HG02943 (cell line): Measurements from ENCODE around the gene DUS2.
"Not testable (repeated sequence)": the region's sequence is repeated elsewhere in the genome, so short reads cannot be mapped to it uniquely, and the experiment has no call there.

Source experiments
- ATAC-seq: cut with Tn5 transposase; IDR thresholded peaks from one replicate; pipeline ENCODE4 v1.9.1; 2021; ENCODE audit warnings: mild to moderate bottlenecking, low read depth, moderate library complexity; ENCODE audit not compliant: unreplicated experiment

The DUS2 gene

DNA sequence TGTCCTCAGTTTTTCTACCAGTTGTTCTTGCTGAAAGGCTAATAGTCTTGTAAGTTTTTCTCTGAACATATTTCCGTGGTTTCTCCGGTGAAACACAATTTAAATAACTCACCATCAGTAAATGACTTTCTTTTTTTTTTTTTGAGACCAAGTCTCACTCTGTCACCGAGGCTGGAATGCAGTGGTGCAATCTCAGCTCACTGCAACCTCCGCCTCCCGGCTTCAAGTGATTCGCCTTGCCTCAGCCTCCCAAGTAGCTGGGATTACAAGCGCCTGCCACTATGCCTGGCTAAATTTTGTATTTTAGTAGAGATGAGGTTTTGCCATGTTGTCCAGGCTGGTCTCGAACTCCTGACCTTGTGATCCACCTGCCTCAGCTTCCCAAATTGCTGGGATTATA, 91.9 kb downstream of the DUS2 start:
- ATAC-seq, result not testable (repeated sequence)

DNA sequence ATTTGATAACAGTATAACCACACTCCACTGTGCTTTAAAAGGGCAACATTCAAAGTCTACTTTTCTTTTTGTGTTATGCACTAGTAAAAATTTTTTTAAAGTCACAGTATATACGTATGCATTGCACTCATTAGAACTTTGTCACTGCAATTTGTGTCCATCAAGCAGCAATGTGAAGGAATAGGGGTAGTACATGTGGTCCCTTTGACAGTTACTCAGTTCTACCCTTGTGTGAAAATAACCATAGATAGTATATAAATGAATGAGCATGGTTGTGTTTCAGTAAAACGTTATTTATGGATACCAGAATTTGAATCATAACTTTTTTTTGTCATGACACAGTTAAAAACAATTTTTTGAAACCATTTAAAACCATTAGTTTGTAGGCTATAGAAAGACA, 92.8 kb downstream of the DUS2 start:
- no peak for ATAC-seq

DNA sequence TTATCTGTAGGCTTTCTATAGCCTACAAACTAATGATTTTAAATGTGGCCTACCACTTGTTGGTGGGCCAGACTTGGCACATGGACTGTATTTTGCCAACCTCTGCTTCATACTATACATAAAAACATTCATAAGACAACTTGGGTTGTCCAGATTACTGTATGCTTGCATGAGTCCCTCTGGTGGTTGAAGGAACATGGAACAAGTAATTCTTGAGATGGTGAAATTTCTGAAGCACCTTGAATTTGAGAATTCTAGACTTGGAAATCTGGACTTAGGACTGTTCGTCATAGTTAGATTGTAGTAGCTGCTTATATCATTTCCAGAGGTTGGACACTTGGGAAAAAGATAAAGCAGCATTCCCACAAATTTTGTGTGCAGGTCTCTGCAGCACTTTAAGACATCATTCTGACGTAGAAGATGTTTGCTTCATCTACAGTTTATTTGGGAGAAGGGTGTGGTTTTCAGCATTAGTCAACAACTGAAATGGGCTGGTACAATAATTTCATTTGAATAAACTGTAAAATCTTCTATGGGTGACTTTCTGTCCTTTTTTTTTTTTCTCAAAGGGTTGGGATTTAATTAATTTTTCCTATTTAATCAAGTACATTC, 93.3 kb downstream of the DUS2 start:
- no peak for ATAC-seq

DNA sequence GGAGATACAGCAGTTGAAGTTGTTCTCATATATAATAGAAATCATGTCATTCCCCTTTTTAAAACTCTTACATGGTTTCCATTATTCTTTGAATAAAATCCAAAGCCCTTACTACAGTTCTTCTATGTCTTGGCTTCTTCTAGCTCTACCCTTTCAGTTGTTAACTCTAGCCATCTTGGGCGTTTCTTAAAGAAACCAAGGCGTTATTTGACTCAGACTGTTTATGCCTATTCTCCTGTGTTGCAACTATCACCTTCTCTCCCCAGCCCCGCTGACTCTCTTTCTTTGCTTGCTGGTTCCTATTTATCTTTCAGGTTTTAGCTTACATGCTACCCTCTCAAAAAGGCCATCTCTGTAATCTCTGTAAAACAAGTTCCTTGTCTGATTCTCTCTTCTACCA, 94.8 kb downstream of the DUS2 start:
- no peak for ATAC-seq

DNA sequence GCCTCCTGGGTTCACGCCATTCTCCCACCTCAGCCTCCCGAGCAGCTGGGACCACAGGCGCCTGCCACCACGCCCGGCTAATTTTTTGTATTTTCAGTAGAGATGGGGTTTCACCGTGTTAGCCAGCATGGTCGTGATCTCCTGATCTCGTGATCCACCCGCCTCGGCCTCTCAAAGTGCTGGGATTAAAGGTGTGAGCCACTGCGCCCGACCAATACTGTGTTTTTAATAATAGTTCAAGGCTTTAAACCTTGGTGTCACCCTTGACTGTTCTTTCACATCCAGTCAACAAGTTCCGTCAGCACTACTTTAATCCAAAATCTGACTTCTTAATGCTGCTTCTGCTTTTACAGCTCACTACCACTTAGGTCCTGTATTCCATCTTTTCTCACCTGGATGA, 95.9 kb downstream of the DUS2 start:
- not testable (repeated sequence) for ATAC-seq

DNA sequence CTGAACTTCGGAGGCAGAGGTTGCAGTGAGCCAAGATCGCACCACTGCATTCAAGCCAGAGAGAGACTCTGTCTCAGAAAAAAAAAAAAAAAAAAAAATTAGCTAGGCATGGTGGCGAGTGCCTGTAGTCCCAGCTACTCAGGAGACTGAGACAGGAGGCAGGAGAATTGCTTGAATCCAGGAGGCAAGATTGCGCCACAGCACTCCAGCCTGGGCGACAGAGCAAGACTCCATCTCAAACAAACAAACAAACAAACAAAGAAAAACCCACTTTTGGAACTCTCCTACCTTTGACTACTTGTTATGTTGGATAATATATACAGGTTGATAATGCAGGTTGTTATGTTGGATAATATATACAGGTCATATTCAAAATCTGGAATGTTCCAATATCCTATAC, 97.4 kb downstream of the DUS2 start:
- not testable (repeated sequence) for ATAC-seq

DNA sequence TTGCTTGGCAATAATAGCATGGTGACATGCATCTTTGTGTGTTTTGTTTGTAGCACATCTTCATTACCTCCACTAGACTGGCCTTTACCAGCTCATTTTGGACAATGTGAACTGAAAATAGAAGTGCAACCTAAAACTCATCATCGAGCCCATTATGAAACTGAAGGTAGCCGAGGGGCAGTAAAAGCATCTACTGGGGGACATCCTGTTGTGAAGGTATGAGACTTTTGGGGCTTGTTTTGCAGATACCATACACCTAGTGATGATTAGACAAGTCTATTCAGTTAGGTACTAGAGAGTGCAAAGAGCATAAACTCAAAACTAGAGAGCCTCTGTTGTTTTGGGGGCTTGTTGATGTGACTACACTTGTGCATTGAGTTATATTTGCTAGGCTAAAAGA, 103.3 kb downstream of the DUS2 start:
- ATAC-seq, result no peak

DNA sequence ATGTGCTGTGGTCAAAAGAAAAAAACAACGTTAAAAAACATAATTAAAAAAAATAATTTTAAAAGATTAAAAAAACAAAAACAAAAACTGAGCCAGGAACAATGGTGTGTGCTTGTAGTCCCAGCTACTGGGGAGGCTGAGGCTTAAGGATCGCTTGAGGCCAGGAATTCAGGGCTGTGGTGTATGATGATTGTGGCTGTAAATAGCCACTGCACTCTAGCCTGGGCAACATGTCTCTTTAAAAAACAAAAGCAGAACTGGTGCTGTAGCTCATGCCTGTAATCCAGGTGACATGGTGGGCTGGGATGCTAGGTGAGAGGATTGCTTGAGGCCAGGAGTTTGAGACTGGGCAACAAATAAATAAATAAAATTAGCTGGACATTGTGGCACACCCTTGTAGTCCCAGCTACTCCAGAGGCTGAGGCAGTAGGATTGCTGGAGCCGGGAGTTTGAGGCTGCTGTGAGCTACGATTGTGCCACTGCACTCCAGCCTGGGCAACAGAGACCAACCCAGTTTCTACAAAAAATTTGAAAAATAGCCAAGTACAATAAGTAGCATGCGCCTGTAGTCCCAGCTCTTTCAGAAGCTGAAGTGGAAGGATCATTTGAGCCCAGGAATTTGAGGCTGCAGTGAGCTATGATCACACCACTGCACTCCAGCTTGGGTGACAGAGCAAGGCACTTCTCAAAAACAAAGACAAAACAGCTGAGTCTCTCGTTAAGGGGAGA, 105.7 kb downstream of the DUS2 start:
- ATAC-seq, result no peak
